ENCODE measurements around the gene ARHGAP15. TPM values are rescaled to one million over a fixed set of nuclear protein-coding genes. Genes with fewer than 3 reads are reported as not detected.
A peak's percentile ranks its signal among the peaks of the same experiment; 100 is the strongest.

Gene ARHGAP15
- total RNA-seq, 1 experiment from 2014 or later: not detected

DNA sequence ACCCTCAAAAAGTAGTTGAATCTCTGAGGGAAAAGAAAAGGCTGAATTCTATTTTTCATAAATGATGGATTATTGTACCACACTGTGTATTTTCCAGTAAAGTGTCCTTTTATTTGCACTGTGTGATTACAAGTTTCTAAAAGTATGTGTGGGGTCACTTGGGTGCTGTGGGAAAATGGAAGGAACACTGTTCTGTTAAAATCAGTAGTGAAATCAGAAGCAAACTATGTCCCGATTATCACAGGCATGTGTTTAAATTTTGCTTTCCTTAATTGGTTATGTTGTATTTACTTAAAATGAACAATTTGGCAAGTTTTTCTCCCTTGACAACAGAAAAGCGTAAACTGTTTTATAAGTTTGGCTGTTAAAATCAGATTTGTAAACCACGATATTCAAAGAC lies 353.1 kb downstream of the ARHGAP15 start:
- no peak overlapping the region for H3K4me2 ChIP-seq
- no peaks in the 10 kb centered on the region for H3K79me2 ChIP-seq (ENCODE audit: low read depth)
- H3K27ac ChIP-seq: no peak overlapping the region
- H3K9me3 ChIP-seq (ENCODE audit: insufficient read depth, low read depth): no peaks in the 10 kb centered on the region; the same call in 1 of the 2 replicates
- POLR2A ChIA-PET (ENCODE audit: unreplicated experiment): no interaction called here
- H3K4me1 ChIP-seq (replicated peaks; ENCODE audit: insufficient read depth): no peaks in the 10 kb centered on the region
- no peak overlapping the region for H2AFZ ChIP-seq
- CTCF ChIA-PET: no interaction called here
- no peak overlapping the region for H3K4me3 ChIP-seq
- no peaks in the 10 kb centered on the region for H3K27me3 ChIP-seq (ENCODE audit: insufficient read depth, low read depth)
- H3F3A ChIP-seq (ENCODE audit: insufficient read depth, low read depth): no peaks in the 10 kb centered on the region
- DNase-seq: no peak
- H3K36me3 ChIP-seq (ENCODE audit: low read depth): no peaks in the 10 kb centered on the region
- no peaks in the 10 kb centered on the region for H4K20me1 ChIP-seq (ENCODE audit: insufficient read depth)
- intact Hi-C loops (cut with micrococcal nuclease; ENCODE audit: unreplicated experiment): no loop called here
- TF ChIP-seq, protein P1, sequence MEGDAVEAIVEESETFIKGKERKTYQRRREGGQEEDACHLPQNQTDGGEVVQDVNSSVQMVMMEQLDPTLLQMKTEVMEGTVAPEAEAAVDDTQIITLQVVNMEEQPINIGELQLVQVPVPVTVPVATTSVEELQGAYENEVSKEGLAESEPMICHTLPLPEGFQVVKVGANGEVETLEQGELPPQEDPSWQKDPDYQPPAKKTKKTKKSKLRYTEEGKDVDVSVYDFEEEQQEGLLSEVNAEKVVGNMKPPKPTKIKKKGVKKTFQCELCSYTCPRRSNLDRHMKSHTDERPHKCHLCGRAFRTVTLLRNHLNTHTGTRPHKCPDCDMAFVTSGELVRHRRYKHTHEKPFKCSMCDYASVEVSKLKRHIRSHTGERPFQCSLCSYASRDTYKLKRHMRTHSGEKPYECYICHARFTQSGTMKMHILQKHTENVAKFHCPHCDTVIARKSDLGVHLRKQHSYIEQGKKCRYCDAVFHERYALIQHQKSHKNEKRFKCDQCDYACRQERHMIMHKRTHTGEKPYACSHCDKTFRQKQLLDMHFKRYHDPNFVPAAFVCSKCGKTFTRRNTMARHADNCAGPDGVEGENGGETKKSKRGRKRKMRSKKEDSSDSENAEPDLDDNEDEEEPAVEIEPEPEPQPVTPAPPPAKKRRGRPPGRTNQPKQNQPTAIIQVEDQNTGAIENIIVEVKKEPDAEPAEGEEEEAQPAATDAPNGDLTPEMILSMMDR (conservative IDR thresholded peaks at IDR 0.05): no peak
- no peak for TF ChIP-seq EZH2 (IDR thresholded peaks at IDR 0.05; ENCODE audit: low read depth)
- no TSS peak for BruUV-seq (replicated peaks)
- no peaks in the 10 kb centered on the region for H3K9me2 ChIP-seq (ENCODE audit: insufficient read depth)

DNA sequence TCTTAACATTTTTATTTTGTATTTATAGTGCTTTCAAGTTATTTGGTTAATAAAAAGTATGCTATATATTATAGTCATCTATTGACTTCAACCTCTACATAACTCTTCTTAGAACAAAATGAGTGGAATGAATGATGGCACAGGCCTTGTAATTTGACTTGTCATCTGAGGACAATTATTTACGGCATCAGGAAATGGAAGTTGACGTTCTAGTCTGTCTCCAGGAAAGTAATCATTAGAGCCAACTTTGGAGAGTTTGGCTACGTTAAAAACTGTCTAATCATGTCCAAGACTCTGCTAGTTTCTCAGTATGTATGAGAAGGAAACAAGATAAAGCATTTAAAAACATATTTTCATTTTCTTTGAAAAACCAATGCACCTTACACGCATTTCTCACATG lies 353.6 kb downstream of the ARHGAP15 start:
- intact Hi-C loops (cut with micrococcal nuclease; ENCODE audit: unreplicated experiment): no loop called here
- Histone ChIP-seq H3K27ac (no peak overlapping the region), H3K9me3 (ENCODE audit: insufficient read depth, low read depth) (no peaks in the 10 kb centered on the region; the same call in 1 of the 2 replicates), H3K27me3 (ENCODE audit: insufficient read depth, low read depth) (no peaks in the 10 kb centered on the region), H4K20me1 (ENCODE audit: insufficient read depth) (no peaks in the 10 kb centered on the region), H3K4me3 (no peak overlapping the region), H2AFZ (peak overlapping the region; percentile 64), H3F3A (ENCODE audit: insufficient read depth, low read depth) (no peaks in the 10 kb centered on the region), H3K79me2 (ENCODE audit: low read depth) (no peaks in the 10 kb centered on the region), H3K4me1 (replicated peaks; ENCODE audit: insufficient read depth) (no peaks in the 10 kb centered on the region), H3K9me2 (ENCODE audit: insufficient read depth) (no peaks in the 10 kb centered on the region), H3K36me3 (ENCODE audit: low read depth) (no peaks in the 10 kb centered on the region), H3K4me2 (no peak overlapping the region)
- DNase-seq: no peak
- TF ChIP-seq, protein P1 (conservative IDR thresholded peaks at IDR 0.05): no peak
- no peak for TF ChIP-seq EZH2 (IDR thresholded peaks at IDR 0.05; ENCODE audit: low read depth)
- ChIA-PET POLR2A (ENCODE audit: unreplicated experiment) (no interaction called here), CTCF (no interaction called here)
- BruUV-seq (replicated peaks): no TSS peak

DNA sequence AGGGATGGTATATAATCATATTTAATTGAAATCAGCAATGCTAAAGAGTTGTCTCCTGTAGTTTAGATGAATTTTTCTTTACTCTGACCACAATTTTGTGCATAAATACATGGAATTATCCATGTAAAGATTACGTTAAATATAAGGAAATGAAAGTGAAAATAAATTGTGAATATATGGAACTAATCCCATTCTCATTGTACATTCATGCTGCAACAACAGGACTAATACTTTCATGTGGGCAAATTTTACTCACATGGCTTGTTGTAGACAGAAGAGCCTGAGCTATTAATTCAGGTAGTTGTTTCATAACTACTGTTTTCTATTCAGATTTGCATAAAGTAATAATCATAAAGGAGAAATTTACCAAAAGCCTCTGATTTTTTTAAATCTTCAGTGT lies 357.8 kb downstream of the ARHGAP15 start:
- DNase-seq: no peak
- Histone ChIP-seq H3K9me2 (ENCODE audit: insufficient read depth) (no peaks in the 10 kb centered on the region), H3F3A (ENCODE audit: insufficient read depth, low read depth) (no peaks in the 10 kb centered on the region), H2AFZ (no peak overlapping the region), H4K20me1 (ENCODE audit: insufficient read depth) (no peaks in the 10 kb centered on the region), H3K36me3 (ENCODE audit: low read depth) (no peaks in the 10 kb centered on the region), H3K79me2 (ENCODE audit: low read depth) (no peaks in the 10 kb centered on the region), H3K9me3 (ENCODE audit: insufficient read depth, low read depth) (no peaks in the 10 kb centered on the region; the same call in 1 of the 2 replicates), H3K4me2 (no peak overlapping the region), H3K27me3 (ENCODE audit: insufficient read depth, low read depth) (no peaks in the 10 kb centered on the region), H3K27ac (no peak overlapping the region), H3K4me3 (no peak overlapping the region), H3K4me1 (replicated peaks; ENCODE audit: insufficient read depth) (no peaks in the 10 kb centered on the region)
- POLR2A ChIA-PET (ENCODE audit: unreplicated experiment): no interaction called here
- intact Hi-C loops (cut with micrococcal nuclease; ENCODE audit: unreplicated experiment): no loop called here
- CTCF ChIA-PET: no interaction called here
- BruUV-seq (replicated peaks): no TSS peak
- TF ChIP-seq EZH2 (IDR thresholded peaks at IDR 0.05; ENCODE audit: low read depth): no peak
- TF ChIP-seq, protein P1 (conservative IDR thresholded peaks at IDR 0.05): no peak
